ENCODE measurements around the gene MAML2.

MAML2 gene

DNA sequence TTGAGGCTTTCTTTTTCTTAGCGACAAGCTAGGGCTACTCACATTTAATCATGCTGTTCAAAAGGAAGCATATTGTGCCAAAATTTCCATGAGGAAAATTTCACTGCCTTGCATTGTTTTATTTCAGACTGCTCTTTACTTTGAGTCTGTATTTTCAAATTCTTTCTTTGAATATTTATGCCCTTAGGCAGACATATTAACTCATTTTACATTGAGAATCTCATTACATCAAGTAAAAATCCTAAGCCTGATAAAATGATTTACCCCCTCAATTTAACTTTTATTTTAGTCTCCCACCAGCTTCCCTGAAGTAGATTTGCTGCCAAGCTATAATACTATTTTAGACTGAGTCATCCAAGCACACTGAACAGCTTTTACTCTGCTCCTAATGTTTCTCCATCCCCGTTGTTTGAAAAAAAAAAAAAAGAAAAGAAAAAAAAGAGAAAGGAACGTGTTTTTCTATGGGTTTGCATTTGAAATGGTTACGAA, 229.8 kb downstream of the MAML2 start:
- no peak for DNase-seq (ENCODE audit: low read depth)
- H3K4me3 ChIP-seq (ENCODE audit: low read length), result no peak overlapping the region
- TF ChIP-seq CTCF (conservative IDR thresholded peaks at IDR 0.05; ENCODE audit: low read depth, low read length), result no peak

GRCh38 chr11:96112192-96113128, 230.5 kb downstream of the MAML2 start:
- no peak overlapping the region for H3K4me3 ChIP-seq (ENCODE audit: low read length)
- no peak for DNase-seq (ENCODE audit: low read depth)
- TF ChIP-seq CTCF (conservative IDR thresholded peaks at IDR 0.05; ENCODE audit: low read depth, low read length), result no peak

DNA sequence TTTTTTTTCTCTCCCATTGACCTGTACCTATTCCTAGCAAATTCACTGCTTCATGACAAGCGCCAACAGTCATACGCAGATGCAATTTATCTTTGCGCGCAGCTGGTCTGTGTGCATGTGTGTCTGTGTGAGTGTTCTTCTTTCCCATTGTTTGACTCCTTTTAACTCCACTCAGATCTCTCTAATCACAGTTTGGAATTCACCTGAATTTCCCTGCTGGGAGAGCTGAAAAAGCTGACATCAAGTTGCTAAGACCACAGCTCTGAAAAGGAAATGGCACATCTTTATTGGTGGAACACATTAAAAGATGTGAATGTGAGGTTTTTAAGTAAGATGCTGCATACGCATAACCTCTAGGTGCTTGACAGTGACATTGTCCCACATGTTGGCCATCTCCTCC, 231.7 kb downstream of the MAML2 start:
- no peak overlapping the region for H3K4me3 ChIP-seq (ENCODE audit: low read length)
- no peak for DNase-seq (ENCODE audit: low read depth)
- TF ChIP-seq CTCF (conservative IDR thresholded peaks at IDR 0.05; ENCODE audit: low read depth, low read length), result no peak

DNA sequence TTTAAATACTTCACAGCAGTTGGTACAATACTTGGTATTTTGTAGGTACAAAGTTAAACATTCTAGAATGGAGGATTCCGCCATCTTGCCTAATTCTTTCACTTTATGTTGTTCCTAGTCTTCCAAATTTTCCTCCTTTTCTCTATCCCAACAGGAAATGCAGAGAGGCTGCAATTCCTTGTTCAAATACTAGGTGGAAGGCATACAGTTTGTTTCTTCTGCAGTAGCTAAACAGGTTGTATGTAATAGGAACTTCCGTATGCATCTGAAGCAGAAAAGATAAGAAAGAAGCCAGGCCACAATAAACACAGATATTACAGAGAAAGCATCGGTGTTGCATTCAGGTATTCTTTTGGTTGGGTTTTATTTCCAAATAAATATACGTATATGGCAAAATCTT, 232.7 kb downstream of the MAML2 start:
- TF ChIP-seq CTCF (conservative IDR thresholded peaks at IDR 0.05; ENCODE audit: low read depth, low read length), result no peak
- H3K4me3 ChIP-seq (ENCODE audit: low read length), result no peak overlapping the region
- no peak for DNase-seq (ENCODE audit: low read depth)

- no peak for TF ChIP-seq CTCF (conservative IDR thresholded peaks at IDR 0.05; ENCODE audit: low read depth, low read length)
- no peak overlapping the region for H3K4me3 ChIP-seq (ENCODE audit: low read length)
- no peak for DNase-seq (ENCODE audit: low read depth)
Observed at GRCh38 chr11:96109331-96110030, 233.5 kb downstream of the MAML2 start.

- H3K4me3 ChIP-seq (ENCODE audit: low read length), result no peak overlapping the region
- no peak for TF ChIP-seq CTCF (conservative IDR thresholded peaks at IDR 0.05; ENCODE audit: low read depth, low read length)
- no peak for DNase-seq (ENCODE audit: low read depth)
Observed at GRCh38 chr11:96107143-96107824, 235.7 kb downstream of the MAML2 start.
